HepG2 (cell line): ENCODE data around the gene CCDC93. TPM values are rescaled to one million over a fixed set of nuclear protein-coding genes. Genes with fewer than 3 reads are reported as not detected.

Source experiments
- HNF1B ChIP-seq: sonication (generic); formaldehyde crosslinking; IDR thresholded peaks from 2 replicates; pipeline ENCODE4 v1.5.1; 2020; ENCODE audit warnings: mild to moderate bottlenecking, moderate library complexity, missing genetic modification reagents
- PATZ1 ChIP-seq: sonication (generic); formaldehyde crosslinking; IDR thresholded peaks from 2 replicates; pipeline ENCODE4 v1.4.0; 2020; ENCODE audit warnings: missing genetic modification reagents
- RAD51 ChIP-seq: fragments of 450-650 bp; IDR thresholded peaks from 2 replicates; pipeline ENCODE4 v1.6.1; 2016; ENCODE audit warnings: borderline replicate concordance
- ZNF543 ChIP-seq: sonication (generic); formaldehyde crosslinking; IDR thresholded peaks from 2 replicates; pipeline ENCODE4 v1.4.0; 2020; ENCODE audit warnings: mild to moderate bottlenecking, missing genetic modification reagents
- ZNF547 ChIP-seq: sonication (generic); formaldehyde crosslinking; IDR thresholded peaks from 2 replicates; pipeline ENCODE4 v1.5.1; 2020; ENCODE audit warnings: mild to moderate bottlenecking, missing genetic modification reagents
- polyA plus RNA-seq, 8 experiments: library from polyadenylated mRNA; depleted of rRNA in 3 of 8; stranded (reverse) in 7 of 8; unstranded in 1 of 8; fragments of >200 nt; fragmentation: Illumina TruSeq in 4 of 8; extraction: Trizol in 4 of 8; gene quantifications; 2 replicates each; pipeline versions ENCODE4 v1.2.1 to v1.2.3, GENCODE V29; 2011 to 2016; ENCODE audit warnings: low read depth in 4 of 8, missing spikeins in 1 of 8, mixed read lengths in 1 of 8; ENCODE audit not compliant: insufficient read depth in 1 of 8
- total RNA-seq, 5 experiments: library from RNA; depleted of rRNA; stranded (reverse); fragments of >200 nt; fragmentation: Illumina TruSeq; extraction: Trizol; gene quantifications; 2 replicates each; pipeline ENCODE4 v1.2.3, GENCODE V29; 2016; ENCODE audit warnings: low read depth in 1 of 5
- TF ChIP-seq, protein P1 (sequence below): sonication (generic); formaldehyde crosslinking; IDR thresholded peaks from 2 replicates; pipeline ENCODE4 v1.8.1; 2023; ENCODE audit warnings: missing genetic modification reagents, inconsistent platforms, borderline replicate concordance
- TF ChIP-seq, protein P2 (sequence below): sonication (generic); formaldehyde crosslinking; IDR thresholded peaks from 2 replicates; pipeline ENCODE4 v1.8.0; 2022; ENCODE audit warnings: missing genetic modification reagents, mild to moderate bottlenecking, inconsistent platforms, borderline replicate concordance

CCDC93 gene
- total and polyA plus RNA-seq, 2 of the 13 experiments (the other 11 are each of a cell fraction or from before 2014, with no cell fraction given): 37.2 to 53.2 TPM

DNA sequence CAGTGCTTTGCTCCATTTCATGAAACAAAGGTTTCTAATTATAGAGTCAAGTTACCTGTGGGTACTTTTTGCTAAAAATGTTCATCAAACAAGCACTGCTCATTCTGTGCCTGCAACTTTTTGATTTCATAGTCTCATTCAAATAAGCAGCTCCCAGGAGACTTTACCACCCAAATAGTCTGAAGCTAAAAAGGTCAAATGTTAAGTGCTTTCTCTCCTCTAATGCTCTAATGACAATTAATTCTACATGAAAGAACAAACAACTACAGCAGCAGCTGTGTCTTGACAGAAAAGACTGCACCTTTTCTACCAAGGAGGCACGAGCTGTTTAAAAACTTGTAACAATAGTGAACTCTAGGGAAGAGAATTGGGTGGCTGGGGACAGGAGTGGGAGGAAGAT, 65.3 kb downstream of the CCDC93 start (continued):
- TF ChIP-seq HNF1B (CRISPR knock-in tag) (no peak), ZNF543 (CRISPR knock-in tag) (no peak), ZNF547 (CRISPR knock-in tag) (no peak), RAD51 (no peak), PATZ1 (no peak)
- TF ChIP-seq, protein P1, sequence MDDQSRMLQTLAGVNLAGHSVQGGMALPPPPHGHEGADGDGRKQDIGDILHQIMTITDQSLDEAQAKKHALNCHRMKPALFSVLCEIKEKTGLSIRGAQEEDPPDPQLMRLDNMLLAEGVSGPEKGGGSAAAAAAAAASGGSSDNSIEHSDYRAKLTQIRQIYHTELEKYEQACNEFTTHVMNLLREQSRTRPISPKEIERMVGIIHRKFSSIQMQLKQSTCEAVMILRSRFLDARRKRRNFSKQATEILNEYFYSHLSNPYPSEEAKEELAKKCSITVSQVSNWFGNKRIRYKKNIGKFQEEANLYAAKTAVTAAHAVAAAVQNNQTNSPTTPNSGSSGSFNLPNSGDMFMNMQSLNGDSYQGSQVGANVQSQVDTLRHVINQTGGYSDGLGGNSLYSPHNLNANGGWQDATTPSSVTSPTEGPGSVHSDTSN: no peak
- TF ChIP-seq, protein P2, sequence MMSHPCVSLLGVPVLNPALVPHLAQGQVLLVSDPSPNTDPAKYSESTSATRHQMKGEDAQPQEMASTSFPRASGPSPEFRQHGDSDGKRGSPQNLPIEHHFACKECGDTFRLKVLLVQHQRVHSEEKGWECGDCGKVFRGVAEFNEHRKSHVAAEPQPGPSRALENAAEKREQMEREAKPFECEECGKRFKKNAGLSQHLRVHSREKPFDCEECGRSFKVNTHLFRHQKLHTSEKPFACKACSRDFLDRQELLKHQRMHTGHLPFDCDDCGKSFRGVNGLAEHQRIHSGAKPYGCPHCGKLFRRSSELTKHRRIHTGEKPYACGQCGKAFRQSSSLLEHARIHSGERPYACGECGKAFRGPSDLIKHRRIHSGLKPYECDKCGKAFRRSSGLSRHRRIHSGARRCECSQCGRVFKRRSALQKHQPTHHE (CRISPR knock-in tag): no peak
